ENCODE results near the gene BRI3. TPM values are rescaled to one million over a fixed set of nuclear protein-coding genes. Genes with fewer than 3 reads are reported as not detected.

The BRI3 gene
- total RNA-seq, 2 experiments from 2014 or later = 68.0 to 76.5 TPM

DNA sequence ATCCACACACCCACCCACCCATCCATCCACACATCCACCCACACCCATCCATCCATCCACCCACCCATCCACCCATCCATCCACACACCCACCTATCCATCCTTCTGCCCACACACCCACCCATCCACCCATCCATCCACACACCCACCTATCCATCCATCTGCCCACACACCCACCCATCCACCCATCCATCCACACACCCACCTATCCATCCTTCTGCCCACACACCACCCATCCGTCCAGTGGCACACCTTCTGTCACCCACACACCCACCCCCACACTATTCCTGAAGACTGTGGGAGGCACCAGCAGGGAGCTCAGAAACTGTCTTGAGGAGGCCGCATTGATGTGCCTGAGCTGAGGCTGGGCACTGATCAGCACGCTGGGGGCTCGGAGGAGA is 38.6 kb upstream of the BRI3 start:
- Mint-ChIP-seq H3K9me3 (no peaks in the 10 kb centered on the region), H3K36me3 (ENCODE audit: low read depth) (peaks cover 76% of the 10 kb centered on the region), H3K4me1 (ENCODE audit: low read depth) (peaks cover 10% of the 10 kb centered on the region), H3K4me3 (no peak overlapping the region), H3K27ac (no peak overlapping the region), H3K27me3 (no peaks in the 10 kb centered on the region)
- H3K36me3 ChIP-seq (ENCODE audit: insufficient read depth, low read length) = peaks cover 80% of the 10 kb centered on the region
- ChIA-PET POLR2A (no interaction called here), CTCF (no interaction called here)
- TF ChIP-seq, protein P1, sequence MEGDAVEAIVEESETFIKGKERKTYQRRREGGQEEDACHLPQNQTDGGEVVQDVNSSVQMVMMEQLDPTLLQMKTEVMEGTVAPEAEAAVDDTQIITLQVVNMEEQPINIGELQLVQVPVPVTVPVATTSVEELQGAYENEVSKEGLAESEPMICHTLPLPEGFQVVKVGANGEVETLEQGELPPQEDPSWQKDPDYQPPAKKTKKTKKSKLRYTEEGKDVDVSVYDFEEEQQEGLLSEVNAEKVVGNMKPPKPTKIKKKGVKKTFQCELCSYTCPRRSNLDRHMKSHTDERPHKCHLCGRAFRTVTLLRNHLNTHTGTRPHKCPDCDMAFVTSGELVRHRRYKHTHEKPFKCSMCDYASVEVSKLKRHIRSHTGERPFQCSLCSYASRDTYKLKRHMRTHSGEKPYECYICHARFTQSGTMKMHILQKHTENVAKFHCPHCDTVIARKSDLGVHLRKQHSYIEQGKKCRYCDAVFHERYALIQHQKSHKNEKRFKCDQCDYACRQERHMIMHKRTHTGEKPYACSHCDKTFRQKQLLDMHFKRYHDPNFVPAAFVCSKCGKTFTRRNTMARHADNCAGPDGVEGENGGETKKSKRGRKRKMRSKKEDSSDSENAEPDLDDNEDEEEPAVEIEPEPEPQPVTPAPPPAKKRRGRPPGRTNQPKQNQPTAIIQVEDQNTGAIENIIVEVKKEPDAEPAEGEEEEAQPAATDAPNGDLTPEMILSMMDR (IDR thresholded peaks at IDR 0.05) = no peak
- peaks cover 32% of the 10 kb centered on the region for H3K4me1 ChIP-seq (ENCODE audit: insufficient read depth, low read length)
- intact Hi-C loops (cut with DNase I, micrococcal nuclease) = no loop called here
- DNase-seq (no peak), ATAC-seq (ENCODE audit: poor library complexity) (no peak)
- no peak overlapping the region for H3K27ac ChIP-seq (ENCODE audit: low read depth in 1 of 2, low read length in 2 of 2)
- H3K27me3 ChIP-seq (ENCODE audit: control insufficient read depth in 1 of 2, insufficient read depth in 2 of 2, low read length in 2 of 2) = no peaks in the 10 kb centered on the region
- H3K9me3 ChIP-seq (ENCODE audit: control insufficient read depth in 1 of 2, insufficient read depth in 1 of 2, low read length in 2 of 2) = no peaks in the 10 kb centered on the region
- H3K4me3 ChIP-seq (ENCODE audit: low read length) = no peak overlapping the region

DNA sequence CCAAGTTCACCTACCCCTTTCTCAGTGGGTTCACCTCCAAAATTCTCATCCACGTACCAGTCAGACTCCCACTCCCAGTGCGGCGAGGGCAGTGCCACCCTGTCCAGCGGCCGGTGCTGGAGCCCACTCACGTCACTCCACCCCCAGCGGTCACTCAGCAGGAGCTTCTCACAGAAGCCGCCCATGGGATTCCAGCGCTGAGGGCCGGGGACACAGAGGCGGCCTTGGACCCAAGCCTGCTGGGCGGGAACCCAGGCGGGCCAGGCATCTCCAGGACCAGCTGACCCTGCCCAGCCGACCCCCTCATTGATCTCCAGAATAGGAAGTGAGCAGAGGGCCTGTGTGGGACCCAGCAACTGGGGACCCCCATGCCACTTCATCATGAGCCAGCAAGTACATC is 36.6 kb upstream of the BRI3 start:
- H3K36me3 ChIP-seq (ENCODE audit: insufficient read depth, low read length) = peaks cover 68% of the 10 kb centered on the region
- ChIA-PET CTCF (no interaction called here), POLR2A (no interaction called here)
- H3K27me3 ChIP-seq (ENCODE audit: control insufficient read depth in 1 of 2, insufficient read depth in 2 of 2, low read length in 2 of 2) = no peaks in the 10 kb centered on the region
- H3K27ac ChIP-seq (ENCODE audit: low read depth in 1 of 2, low read length in 2 of 2) = no peak overlapping the region
- Mint-ChIP-seq H3K9me3 (no peaks in the 10 kb centered on the region), H3K27me3 (no peaks in the 10 kb centered on the region), H3K4me3 (no peak overlapping the region), H3K4me1 (ENCODE audit: low read depth) (peaks cover 25% of the 10 kb centered on the region), H3K36me3 (ENCODE audit: low read depth) (peaks cover 67% of the 10 kb centered on the region), H3K27ac (peak overlapping the region; percentile 7)
- peaks cover 51% of the 10 kb centered on the region for H3K4me1 ChIP-seq (ENCODE audit: insufficient read depth, low read length)
- no peak overlapping the region for H3K4me3 ChIP-seq (ENCODE audit: low read length)
- no peaks in the 10 kb centered on the region for H3K9me3 ChIP-seq (ENCODE audit: control insufficient read depth in 1 of 2, insufficient read depth in 1 of 2, low read length in 2 of 2)
- DNase-seq (no peak), ATAC-seq (ENCODE audit: poor library complexity) (no peak)
- TF ChIP-seq, protein P1 (IDR thresholded peaks at IDR 0.05) = no peak
- intact Hi-C loops (cut with DNase I, micrococcal nuclease) = no loop called here

DNA sequence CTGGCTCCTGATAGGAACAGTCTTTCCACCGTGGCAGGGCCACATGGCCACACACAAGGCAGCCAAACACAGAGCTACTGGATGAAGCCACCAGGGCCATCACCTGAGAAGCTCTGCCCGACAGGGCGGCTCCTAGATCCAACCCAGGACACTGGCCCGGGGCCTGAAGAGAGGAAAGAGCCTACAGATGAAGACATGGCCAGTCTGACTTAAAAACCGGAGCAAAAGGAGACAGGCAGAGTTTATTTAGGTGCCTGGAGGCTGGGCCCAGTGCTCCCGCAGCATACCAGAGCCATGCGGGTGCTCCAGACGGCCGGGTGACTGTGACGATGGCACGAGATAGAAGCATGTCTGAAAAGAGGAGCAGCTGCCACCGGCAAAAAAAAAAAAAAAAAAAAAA is 33.3 kb upstream of the BRI3 start:
- Mint-ChIP-seq H3K36me3 (ENCODE audit: low read depth) (peaks cover 68% of the 10 kb centered on the region), H3K4me3 (peak overlapping the region; percentile 49), H3K4me1 (ENCODE audit: low read depth) (peaks cover 54% of the 10 kb centered on the region), H3K27me3 (no peaks in the 10 kb centered on the region), H3K27ac (peak overlapping the region; percentile 98), H3K9me3 (no peaks in the 10 kb centered on the region)
- TF ChIP-seq, protein P1 (IDR thresholded peaks at IDR 0.05) = no peak
- intact Hi-C loops (cut with DNase I, micrococcal nuclease) = no loop called here
- H3K4me1 ChIP-seq (ENCODE audit: insufficient read depth, low read length) = peaks cover 75% of the 10 kb centered on the region
- peak overlapping the region; percentile 85 to 93 for H3K27ac ChIP-seq (ENCODE audit: low read depth in 1 of 2, low read length in 2 of 2)
- H3K27me3 ChIP-seq (ENCODE audit: control insufficient read depth in 1 of 2, insufficient read depth in 2 of 2, low read length in 2 of 2) = no peaks in the 10 kb centered on the region
- ATAC-seq (ENCODE audit: poor library complexity) (no peak), DNase-seq (no peak)
- no peaks in the 10 kb centered on the region for H3K9me3 ChIP-seq (ENCODE audit: control insufficient read depth in 1 of 2, insufficient read depth in 1 of 2, low read length in 2 of 2)
- ChIA-PET CTCF (no interaction called here), POLR2A (interaction anchor here (0.6 kb wide), 1 partner anchor 265 kb away, joined by 4 read pairs; no protein-coding TSS in a partner anchor)
- H3K4me3 ChIP-seq (ENCODE audit: low read length) = no peak overlapping the region
- peaks cover 42% of the 10 kb centered on the region for H3K36me3 ChIP-seq (ENCODE audit: insufficient read depth, low read length)
